GM18498 (cell line): ENCODE measurements around the gene ENPEP.

Experiments used
- ATAC-seq: cut with Tn5 transposase; IDR thresholded peaks from one replicate; pipeline ENCODE4 v1.9.1; 2021; ENCODE audit warnings: mild to moderate bottlenecking, moderate library complexity; ENCODE audit not compliant: unreplicated experiment

ENPEP gene

DNA sequence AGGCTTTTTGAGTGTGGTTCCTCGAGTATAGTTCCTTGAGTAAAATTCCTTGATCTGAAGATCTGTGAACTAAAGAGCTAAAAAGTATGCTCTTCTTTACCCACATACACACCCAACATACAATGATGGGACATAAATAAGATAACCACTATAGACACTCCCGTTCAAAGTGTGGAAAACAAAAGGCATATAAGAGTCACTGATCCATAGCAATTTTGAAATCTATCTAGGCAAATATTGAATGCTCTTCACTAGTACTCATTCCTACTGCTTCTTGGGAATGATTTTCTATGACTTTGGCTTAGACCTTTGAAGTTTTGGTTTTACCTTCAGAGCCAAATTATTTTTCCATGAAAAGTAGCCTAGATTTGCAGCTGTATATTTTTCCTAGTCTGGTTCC, 120.5 kb downstream of the ENPEP start:
- no peak for ATAC-seq

DNA sequence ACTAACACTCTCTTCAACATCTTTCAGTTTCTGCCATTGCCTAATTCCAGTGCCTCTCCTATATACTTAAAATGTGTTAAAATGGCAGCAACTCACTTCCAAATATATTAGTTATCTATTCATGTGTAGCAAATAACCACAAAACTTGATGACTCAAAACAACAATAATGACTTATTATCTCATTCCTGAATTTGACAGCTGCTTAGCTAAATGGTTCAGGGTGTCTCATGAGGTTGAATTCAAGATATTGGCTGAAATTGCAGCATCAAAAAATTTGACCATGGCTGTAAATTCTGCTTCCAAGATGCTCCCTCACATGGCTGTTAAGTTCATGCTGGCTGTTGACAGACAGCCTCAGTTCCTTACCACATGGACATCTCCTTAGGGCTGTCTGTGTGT, 121.6 kb downstream of the ENPEP start:
- ATAC-seq, result no peak

DNA sequence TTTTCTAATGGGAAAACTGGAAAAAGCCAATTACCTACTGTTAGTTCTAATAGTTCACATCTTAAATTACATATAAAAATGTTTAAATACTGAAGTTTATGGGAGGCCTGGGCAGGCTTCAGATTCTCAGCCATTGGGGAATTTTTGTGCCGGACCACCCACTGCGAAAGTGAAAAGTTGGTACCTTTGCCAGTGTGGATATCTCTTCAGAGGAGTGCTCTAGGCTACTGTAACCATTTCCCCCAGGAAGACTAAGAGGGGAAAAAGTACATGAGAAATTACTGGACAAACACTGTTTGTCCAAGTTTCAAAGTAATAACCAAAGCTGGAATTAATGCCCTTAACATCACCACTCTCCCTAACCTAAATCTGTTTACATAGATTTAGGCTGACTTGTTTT, 126.1 kb downstream of the ENPEP start:
- ATAC-seq, result no peak

DNA sequence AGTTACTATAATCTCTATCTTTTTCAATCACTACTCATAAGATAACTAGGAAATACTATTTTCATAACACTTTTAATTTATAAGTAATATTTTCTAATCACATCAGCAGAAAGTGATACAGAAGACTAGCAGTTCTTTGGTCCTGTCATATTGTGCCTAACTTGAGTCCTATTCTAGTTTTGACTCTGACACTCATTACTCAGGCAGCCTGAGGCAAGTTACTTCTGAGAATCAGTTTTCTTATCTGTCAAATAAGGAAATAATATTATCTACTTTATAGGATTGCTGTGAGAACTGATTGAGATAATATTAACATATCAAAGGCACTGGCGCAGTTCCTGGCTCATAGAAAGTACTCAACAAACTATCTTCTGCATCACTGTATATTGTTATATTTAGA, 129.1 kb downstream of the ENPEP start:
- ATAC-seq, result no peak

DNA sequence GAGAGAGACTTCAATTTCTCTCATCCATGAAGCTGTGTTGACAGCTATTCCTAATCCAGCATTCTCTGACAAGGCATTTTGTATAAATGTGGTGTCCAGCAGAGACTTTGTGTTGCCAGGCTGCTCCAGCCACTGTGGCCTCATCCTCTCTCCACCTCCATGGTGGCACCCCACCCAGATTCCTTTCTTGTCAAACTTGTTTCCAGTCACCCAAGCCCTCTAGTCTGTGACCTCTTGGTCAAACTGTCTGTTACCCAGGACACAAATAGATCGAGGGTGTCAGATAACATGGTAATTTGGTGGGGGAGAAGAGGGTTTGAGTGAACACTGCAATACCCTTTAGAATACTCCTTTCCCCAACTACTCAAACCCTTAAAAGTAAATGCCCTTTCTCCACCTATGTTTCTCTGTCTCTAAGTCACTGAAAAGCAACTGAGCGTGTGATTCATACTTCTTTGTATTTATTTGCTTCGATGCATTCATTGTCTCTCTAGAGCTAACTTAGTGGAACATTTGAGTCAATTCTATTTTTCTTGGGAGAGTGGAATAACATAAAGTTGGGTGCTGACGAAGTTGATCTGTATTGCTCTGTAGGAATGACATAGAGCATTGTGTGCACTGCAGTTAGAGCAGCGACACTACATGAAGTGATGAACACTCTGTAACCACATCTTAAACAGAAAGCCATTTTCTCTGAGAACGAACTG, 133.2 kb downstream of the ENPEP start:
- no peak for ATAC-seq

DNA sequence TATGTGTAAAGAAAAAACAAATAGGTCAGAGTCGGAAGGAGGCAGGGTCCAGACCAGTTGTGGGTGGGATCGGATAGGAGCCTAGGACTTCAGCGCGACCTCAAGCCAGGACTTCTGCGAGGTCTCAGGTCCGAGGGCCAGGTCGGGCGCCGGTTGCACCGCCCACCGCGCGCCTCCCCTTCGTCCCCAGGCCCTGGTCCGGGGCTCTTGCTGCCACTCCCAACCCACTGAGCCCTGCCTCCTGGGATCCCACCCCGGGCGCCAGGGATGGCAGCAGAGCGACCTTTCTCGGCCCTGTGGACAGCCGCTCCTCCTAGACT, 134.6 kb downstream of the ENPEP start:
- peak; percentile 8 for ATAC-seq

DNA sequence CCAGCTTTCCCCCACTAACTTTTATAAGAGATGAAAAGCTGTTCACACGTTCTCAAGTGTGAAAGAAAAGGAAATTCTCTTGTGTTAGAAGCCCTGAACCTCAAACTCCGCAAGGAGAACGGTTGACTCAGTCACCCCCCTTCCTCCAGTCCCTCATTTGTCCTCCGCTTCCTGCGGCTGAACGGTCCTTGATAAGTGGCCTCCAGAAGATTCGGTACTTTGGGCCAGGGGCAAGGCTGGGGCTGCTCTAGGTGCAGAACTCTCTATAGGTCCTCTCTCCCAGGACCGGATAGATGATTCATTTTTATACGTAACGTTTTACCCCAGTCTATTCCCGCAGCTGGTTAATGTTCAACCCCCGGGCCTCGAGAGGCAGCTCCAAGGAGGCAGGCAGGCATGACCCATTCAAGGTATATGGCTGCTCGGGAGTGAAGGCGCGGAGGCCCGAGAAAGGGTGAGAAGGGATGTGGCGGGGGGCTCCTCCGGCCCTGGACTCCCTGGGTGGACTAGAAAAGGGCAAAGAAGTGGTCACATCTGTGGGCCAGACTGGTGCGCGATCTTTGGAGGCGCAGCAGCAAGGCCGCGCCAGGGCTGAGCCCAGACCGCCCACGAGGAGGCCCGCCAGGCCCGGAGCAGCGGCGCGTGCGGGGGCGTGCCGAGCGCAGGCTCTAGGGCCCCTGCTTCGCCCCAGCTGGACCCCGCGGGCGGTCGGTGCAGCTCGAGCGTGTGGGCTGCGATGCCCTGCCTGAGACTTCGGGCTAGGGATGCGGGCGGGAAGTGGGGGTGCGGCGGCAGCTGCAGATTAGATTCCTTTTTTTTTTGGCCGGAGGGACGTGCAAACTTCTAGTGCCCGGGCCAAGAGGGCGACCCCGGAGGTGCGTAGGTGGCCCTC, 135.2 kb downstream of the ENPEP start:
- ATAC-seq, result peak; percentile 79

DNA sequence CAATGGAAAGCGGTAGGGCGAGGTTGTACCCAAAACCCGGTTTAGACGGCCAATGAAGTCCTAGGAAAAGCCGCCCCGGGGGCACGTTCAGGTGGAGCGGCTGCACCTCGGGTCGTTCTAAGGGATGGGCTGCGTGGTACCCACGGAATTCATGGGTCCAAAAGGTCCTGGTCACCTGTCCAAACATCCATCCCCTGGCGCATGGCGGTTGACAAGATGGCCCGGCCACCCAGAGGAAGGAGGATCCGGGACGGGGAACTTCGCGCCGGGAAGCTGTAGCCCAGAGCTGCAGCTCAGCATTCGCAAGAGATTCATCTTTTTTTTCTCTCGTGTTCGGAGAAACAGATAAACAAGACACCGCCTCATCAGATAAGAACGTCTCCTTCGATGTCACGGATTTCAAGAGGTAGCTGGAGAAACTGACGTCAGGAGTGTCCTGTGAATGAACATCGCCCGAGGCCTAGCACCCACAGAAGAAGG, 136.1 kb downstream of the ENPEP start:
- ATAC-seq, result no peak

DNA sequence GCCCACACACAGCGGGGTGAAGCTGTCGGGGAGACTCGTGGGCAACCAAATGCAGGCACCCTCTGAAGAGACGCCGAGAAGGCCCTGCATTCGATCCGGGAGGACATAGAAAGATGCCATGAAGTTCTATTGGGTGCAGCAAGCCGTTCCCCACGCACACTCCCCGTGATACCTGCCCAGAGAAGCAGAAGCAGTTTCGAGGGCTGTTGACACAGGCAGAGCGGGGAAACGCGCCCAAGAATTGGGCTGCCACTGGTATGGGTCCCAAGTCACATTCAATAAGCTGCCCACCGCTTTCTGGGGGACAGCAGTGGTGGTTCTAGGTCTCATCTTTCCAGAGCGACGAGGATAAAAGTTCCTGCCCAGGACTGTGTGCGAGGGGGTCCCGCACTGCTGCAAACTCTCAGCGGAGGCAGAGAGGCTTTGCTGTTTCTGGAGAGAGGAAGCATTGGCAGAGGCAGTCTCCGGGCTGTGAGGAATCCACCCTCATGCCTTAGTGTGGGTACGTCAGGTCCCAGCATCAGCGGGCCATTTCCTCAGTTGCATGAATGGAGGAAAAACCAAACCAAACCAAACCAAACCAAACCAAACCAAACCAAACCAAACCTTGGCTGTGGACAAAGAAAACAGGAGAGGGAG, 136.8 kb downstream of the ENPEP start:
- ATAC-seq, result no peak

DNA sequence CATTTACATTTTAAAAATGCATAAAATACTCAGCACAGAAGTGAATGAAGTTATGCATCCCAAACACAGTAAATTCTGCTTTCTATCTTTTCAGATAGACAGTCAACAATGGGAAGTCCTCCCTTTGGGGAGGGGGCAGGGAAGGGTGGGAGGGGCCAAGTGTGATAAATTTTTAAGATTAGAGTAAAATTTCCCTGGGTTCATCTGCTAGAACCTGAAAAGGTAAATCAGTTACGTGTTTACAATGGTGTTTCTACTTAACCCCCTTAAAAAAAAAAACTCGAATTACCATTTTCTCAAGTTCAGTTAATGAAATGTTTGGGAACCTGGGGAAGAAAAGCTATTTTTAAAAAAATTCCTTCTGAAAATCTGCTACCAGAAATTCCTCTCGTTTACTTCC, 137.8 kb downstream of the ENPEP start:
- ATAC-seq, result no peak

DNA sequence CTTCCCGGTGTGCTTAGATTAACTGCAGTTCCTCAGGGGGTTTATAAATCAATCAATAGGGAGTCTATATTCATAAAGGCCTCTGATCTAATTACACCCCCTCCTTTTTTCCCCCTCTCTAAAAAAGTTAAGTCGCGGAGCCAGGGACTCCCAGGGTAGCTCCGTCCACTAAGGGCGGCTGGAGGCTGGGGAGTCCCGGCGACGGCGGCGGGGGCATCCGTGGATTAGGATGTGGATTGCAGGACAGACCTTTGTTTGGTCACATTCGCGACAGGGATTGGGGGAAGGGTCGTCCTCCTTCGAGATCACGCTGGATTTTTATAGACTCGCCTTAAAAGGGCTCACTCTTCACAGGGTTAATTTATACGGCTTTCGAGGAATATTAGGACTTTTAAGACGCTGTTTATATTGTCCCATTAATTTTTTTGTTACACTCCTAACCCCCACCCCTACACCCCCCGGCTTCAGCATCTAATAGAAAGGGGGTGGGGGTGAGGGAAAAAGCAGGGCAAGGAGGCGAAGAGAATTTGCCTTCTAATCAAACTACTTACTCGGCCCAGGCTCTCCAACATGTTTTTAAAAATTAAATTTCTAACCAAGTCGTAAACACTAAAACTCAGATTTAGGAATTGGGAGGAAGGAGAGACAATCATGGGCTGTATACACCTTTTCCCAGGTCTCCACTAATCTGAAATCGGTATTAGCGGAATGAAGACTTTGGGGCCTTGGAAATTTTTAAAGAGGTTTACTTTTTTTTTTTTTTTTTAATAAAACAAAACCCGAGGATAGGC, 138.4 kb downstream of the ENPEP start:
- no peak for ATAC-seq
